Measurements from ENCODE around the gene PLA2G6.
A peak's percentile ranks its signal among the peaks of the same experiment; 100 is the strongest.

The PLA2G6 gene

GRCh38 chr22:38214302-38215056, 32.8 kb upstream of the PLA2G6 start:
- H3K79me2 ChIP-seq (ENCODE audit: insufficient read depth, low read length) = no peaks in the 10 kb centered on the region
- peak; percentile 22; the same call in 1 of the 3 replicates for ATAC-seq (ENCODE audit: insufficient read depth, low read depth)
- H3K9me3 ChIP-seq (ENCODE audit: insufficient read depth, low read length, severe bottlenecking) = no peaks in the 10 kb centered on the region
- H3K4me2 ChIP-seq (ENCODE audit: insufficient read depth, low read length) = no peak overlapping the region
- H3K9ac ChIP-seq (ENCODE audit: low read depth, low read length) = no peak overlapping the region
- no peak overlapping the region for H3K27ac ChIP-seq (ENCODE audit: low read length)
- H3K36me3 ChIP-seq (ENCODE audit: insufficient read depth, low read length) = no peaks in the 10 kb centered on the region; the same call in 1 of the 2 replicates
- H2AFZ ChIP-seq (ENCODE audit: low read depth, low read length) = no peak overlapping the region
- TF ChIP-seq CTCF (IDR thresholded peaks at IDR 0.05; ENCODE audit: borderline replicate concordance, extremely low read depth, low read length, poor library complexity, severe bottlenecking) (no peak), EZH2 (IDR thresholded peaks at IDR 0.05; ENCODE audit: borderline replicate concordance, low read depth, low read length, severe bottlenecking) (no peak)
- H3K4me1 ChIP-seq (ENCODE audit: insufficient read depth, low read length) = no peaks in the 10 kb centered on the region
- H3K4me3 ChIP-seq (ENCODE audit: low read depth in 1 of 2, low read length in 2 of 2) = no peak overlapping the region
- DNase-seq = peak; percentile 25
- H4K20me1 ChIP-seq (ENCODE audit: insufficient read depth, low read length) = peaks cover 6% of the 10 kb centered on the region; the same call in 1 of the 2 replicates
- H3K27me3 ChIP-seq (ENCODE audit: insufficient read depth, low read length, poor library complexity) = no peaks in the 10 kb centered on the region

GRCh38 chr22:38213990-38214301, 32.3 kb upstream of the PLA2G6 start:
- no peaks in the 10 kb centered on the region for H3K9me3 ChIP-seq (ENCODE audit: insufficient read depth, low read length, severe bottlenecking)
- H3K79me2 ChIP-seq (ENCODE audit: insufficient read depth, low read length) = no peaks in the 10 kb centered on the region
- no peak for TF ChIP-seq CTCF (IDR thresholded peaks at IDR 0.05; ENCODE audit: borderline replicate concordance, extremely low read depth, low read length, poor library complexity, severe bottlenecking)
- no peak for TF ChIP-seq EZH2 (IDR thresholded peaks at IDR 0.05; ENCODE audit: borderline replicate concordance, low read depth, low read length, severe bottlenecking)
- H3K27me3 ChIP-seq (ENCODE audit: insufficient read depth, low read length, poor library complexity) = no peaks in the 10 kb centered on the region
- no peak overlapping the region for H3K27ac ChIP-seq (ENCODE audit: low read length)
- H3K4me1 ChIP-seq (ENCODE audit: insufficient read depth, low read length) = no peaks in the 10 kb centered on the region
- no peak overlapping the region for H3K4me2 ChIP-seq (ENCODE audit: insufficient read depth, low read length)
- no peak overlapping the region for H3K4me3 ChIP-seq (ENCODE audit: low read depth in 1 of 2, low read length in 2 of 2)
- H3K36me3 ChIP-seq (ENCODE audit: insufficient read depth, low read length) = no peaks in the 10 kb centered on the region; the same call in 1 of the 2 replicates
- H3K9ac ChIP-seq (ENCODE audit: low read depth, low read length) = no peak overlapping the region
- DNase-seq = no peak
- no peak overlapping the region for H2AFZ ChIP-seq (ENCODE audit: low read depth, low read length)
- H4K20me1 ChIP-seq (ENCODE audit: insufficient read depth, low read length) = peaks cover 6% of the 10 kb centered on the region; the same call in 1 of the 2 replicates
- no peak for ATAC-seq (ENCODE audit: insufficient read depth, low read depth)

GRCh38 chr22:38213319-38213989, 31.8 kb upstream of the PLA2G6 start:
- no peak overlapping the region for H3K9ac ChIP-seq (ENCODE audit: low read depth, low read length)
- no peaks in the 10 kb centered on the region for H3K9me3 ChIP-seq (ENCODE audit: insufficient read depth, low read length, severe bottlenecking)
- no peak overlapping the region for H3K4me3 ChIP-seq (ENCODE audit: low read depth in 1 of 2, low read length in 2 of 2)
- H3K36me3 ChIP-seq (ENCODE audit: insufficient read depth, low read length) = no peaks in the 10 kb centered on the region; the same call in 1 of the 2 replicates
- H3K27ac ChIP-seq (ENCODE audit: low read length) = no peak overlapping the region
- H3K79me2 ChIP-seq (ENCODE audit: insufficient read depth, low read length) = no peaks in the 10 kb centered on the region
- peaks cover 6% of the 10 kb centered on the region; the same call in 1 of the 2 replicates for H4K20me1 ChIP-seq (ENCODE audit: insufficient read depth, low read length)
- no peak for TF ChIP-seq EZH2 (IDR thresholded peaks at IDR 0.05; ENCODE audit: borderline replicate concordance, low read depth, low read length, severe bottlenecking)
- TF ChIP-seq CTCF (IDR thresholded peaks at IDR 0.05; ENCODE audit: borderline replicate concordance, extremely low read depth, low read length, poor library complexity, severe bottlenecking) = no peak
- H3K27me3 ChIP-seq (ENCODE audit: insufficient read depth, low read length, poor library complexity) = no peaks in the 10 kb centered on the region
- DNase-seq (no peak), ATAC-seq (ENCODE audit: insufficient read depth, low read depth) (no peak)
- no peak overlapping the region for H2AFZ ChIP-seq (ENCODE audit: low read depth, low read length)
- H3K4me1 ChIP-seq (ENCODE audit: insufficient read depth, low read length) = no peaks in the 10 kb centered on the region
- no peak overlapping the region for H3K4me2 ChIP-seq (ENCODE audit: insufficient read depth, low read length)
